ENCODE measurements around the gene UBE2L3. TPM values are rescaled to one million over a fixed set of nuclear protein-coding genes. Genes with fewer than 3 reads are reported as not detected.

Gene UBE2L3
- polyA plus RNA-seq, 1 donor (not counting 4 experiments of a cell fraction or from before 2014, with no cell fraction given) = 80.8 TPM

DNA sequence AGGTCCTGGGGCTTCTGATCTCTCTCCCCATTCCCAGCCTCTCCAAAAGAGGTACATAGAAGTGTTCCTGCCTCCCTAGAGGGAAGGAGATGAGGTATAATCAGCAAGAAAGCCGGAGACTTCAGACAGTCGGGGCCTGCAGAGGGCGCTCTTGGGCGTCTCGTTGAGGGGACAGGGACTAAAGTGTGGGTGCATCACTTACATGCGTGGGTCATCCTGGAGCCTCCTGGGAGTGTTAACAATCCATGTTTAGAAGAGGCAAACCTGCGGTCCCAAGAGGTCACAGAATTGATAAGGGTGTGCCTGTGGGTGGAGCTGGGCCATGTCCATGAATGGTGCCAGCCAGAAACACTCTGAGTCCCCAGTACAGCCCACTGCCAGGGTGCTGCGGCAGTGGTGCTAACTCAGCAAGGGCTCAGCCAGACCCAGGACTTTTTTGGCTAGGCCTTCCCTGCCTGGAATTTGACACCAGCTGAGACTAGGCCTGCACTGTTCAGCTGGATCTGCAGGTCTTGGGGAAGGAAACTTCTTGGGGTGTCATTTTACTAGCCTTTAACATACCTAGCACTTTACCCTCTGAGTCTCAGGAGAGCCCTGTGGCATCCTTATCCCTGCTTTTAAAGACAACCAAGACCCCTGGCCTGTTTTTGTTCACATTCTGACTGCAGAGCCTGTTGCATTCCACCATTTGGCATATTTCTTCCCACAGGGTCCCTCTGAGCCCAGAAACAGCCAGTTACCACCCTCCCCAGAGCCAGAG lies 56.8 kb downstream of the UBE2L3 start:
- H3K9me3 ChIP-seq (ENCODE audit: control insufficient read depth, low read depth, low read length) = no peaks in the 10 kb centered on the region
- dilution Hi-C loops (cut with MboI; ENCODE audit: extremely low pct_ligation_motif_present, low sequenced_read_pairs) = no loop called here

GRCh38 chr22:21624880-21625791 lies 57.6 kb downstream of the UBE2L3 start:
- H3K4me2 ChIP-seq (ENCODE audit: control insufficient read depth, extremely low read depth, insufficient read depth, low read depth, low read length) = no peak overlapping the region
- FAIRE-seq (no peak), DNase-seq (ENCODE audit: low read depth, low spot score) (no peak)
- no peaks in the 10 kb centered on the region for H3K27me3 ChIP-seq (ENCODE audit: control insufficient read depth, extremely low read depth, insufficient read depth, low read length)
- H3K27ac ChIP-seq (ENCODE audit: control insufficient read depth, insufficient read depth, low read length) = no peak overlapping the region
- TF ChIP-seq EZH2 (IDR thresholded peaks at IDR 0.05; ENCODE audit: low read length) = no peak
- TF ChIP-seq, protein P1, sequence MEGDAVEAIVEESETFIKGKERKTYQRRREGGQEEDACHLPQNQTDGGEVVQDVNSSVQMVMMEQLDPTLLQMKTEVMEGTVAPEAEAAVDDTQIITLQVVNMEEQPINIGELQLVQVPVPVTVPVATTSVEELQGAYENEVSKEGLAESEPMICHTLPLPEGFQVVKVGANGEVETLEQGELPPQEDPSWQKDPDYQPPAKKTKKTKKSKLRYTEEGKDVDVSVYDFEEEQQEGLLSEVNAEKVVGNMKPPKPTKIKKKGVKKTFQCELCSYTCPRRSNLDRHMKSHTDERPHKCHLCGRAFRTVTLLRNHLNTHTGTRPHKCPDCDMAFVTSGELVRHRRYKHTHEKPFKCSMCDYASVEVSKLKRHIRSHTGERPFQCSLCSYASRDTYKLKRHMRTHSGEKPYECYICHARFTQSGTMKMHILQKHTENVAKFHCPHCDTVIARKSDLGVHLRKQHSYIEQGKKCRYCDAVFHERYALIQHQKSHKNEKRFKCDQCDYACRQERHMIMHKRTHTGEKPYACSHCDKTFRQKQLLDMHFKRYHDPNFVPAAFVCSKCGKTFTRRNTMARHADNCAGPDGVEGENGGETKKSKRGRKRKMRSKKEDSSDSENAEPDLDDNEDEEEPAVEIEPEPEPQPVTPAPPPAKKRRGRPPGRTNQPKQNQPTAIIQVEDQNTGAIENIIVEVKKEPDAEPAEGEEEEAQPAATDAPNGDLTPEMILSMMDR (optimal IDR thresholded peaks at IDR 0.05 in 1 of 3, IDR thresholded peaks at IDR 0.05 in 1 of 3, conservative IDR thresholded peaks at IDR 0.05 in 1 of 3; ENCODE audit: extremely low read depth in 1 of 3, insufficient read depth in 2 of 3, low read length in 3 of 3) = no peak
- H4K20me1 ChIP-seq (ENCODE audit: control insufficient read depth, extremely low read depth, insufficient read depth, low read length) = peaks cover 24% of the 10 kb centered on the region
- dilution Hi-C loops (cut with MboI; ENCODE audit: extremely low pct_ligation_motif_present, low sequenced_read_pairs) = no loop called here
- peaks cover 5% of the 10 kb centered on the region for H3K9me1 ChIP-seq (ENCODE audit: control insufficient read depth, extremely low read depth, insufficient read depth, low read length)
- peaks cover 59% of the 10 kb centered on the region for H3K79me2 ChIP-seq (ENCODE audit: control insufficient read depth, insufficient read depth, low read length)
- H3K4me3 ChIP-seq (ENCODE audit: control insufficient read depth in 2 of 3, extremely low read depth in 1 of 3, insufficient read depth in 2 of 3, low read depth in 1 of 3, low read length in 3 of 3) = no peak overlapping the region
- H3K36me3 ChIP-seq (ENCODE audit: control insufficient read depth in 2 of 2, extremely low read depth in 1 of 2, insufficient read depth in 2 of 2, low read length in 2 of 2) = peaks cover 11 to 26% of the 10 kb centered on the region in 2 experiments
- H3K9ac ChIP-seq (ENCODE audit: control insufficient read depth, extremely low read depth, insufficient read depth, low read length) = no peak overlapping the region
- no peaks in the 10 kb centered on the region for H3K9me3 ChIP-seq (ENCODE audit: control insufficient read depth, low read depth, low read length)
- no peak overlapping the region for H2AFZ ChIP-seq (ENCODE audit: control insufficient read depth, low read length)
- peaks cover 14% of the 10 kb centered on the region for H3K4me1 ChIP-seq (ENCODE audit: control insufficient read depth, extremely low read depth, insufficient read depth, low read length)

More for the DNA sequence above, 56.8 kb downstream of the UBE2L3 start:
- Histone ChIP-seq H3K9ac (ENCODE audit: control insufficient read depth, extremely low read depth, insufficient read depth, low read length) (no peak overlapping the region), H3K9me1 (ENCODE audit: control insufficient read depth, extremely low read depth, insufficient read depth, low read length) (peaks cover 5% of the 10 kb centered on the region), H4K20me1 (ENCODE audit: control insufficient read depth, extremely low read depth, insufficient read depth, low read length) (peaks cover 24% of the 10 kb centered on the region), H3K4me2 (ENCODE audit: control insufficient read depth, extremely low read depth, insufficient read depth, low read depth, low read length) (no peak overlapping the region), H3K79me2 (ENCODE audit: control insufficient read depth, insufficient read depth, low read length) (peaks cover 62% of the 10 kb centered on the region), H3K4me3 (ENCODE audit: control insufficient read depth in 2 of 3, extremely low read depth in 1 of 3, insufficient read depth in 2 of 3, low read depth in 1 of 3, low read length in 3 of 3) (no peak overlapping the region), H3K27me3 (ENCODE audit: control insufficient read depth, extremely low read depth, insufficient read depth, low read length) (no peaks in the 10 kb centered on the region), H3K4me1 (ENCODE audit: control insufficient read depth, extremely low read depth, insufficient read depth, low read length) (peaks cover 14% of the 10 kb centered on the region), H2AFZ (ENCODE audit: control insufficient read depth, low read length) (no peak overlapping the region), H3K27ac (ENCODE audit: control insufficient read depth, insufficient read depth, low read length) (no peak overlapping the region), H3K36me3 (ENCODE audit: control insufficient read depth in 2 of 2, extremely low read depth in 1 of 2, insufficient read depth in 2 of 2, low read length in 2 of 2) (peaks cover 11 to 31% of the 10 kb centered on the region in 2 experiments)
- no peak for DNase-seq (ENCODE audit: low read depth, low spot score)
- no peak for FAIRE-seq
- no peak for TF ChIP-seq EZH2 (IDR thresholded peaks at IDR 0.05; ENCODE audit: low read length)
- TF ChIP-seq, protein P1 (optimal IDR thresholded peaks at IDR 0.05 in 1 of 3, IDR thresholded peaks at IDR 0.05 in 1 of 3, conservative IDR thresholded peaks at IDR 0.05 in 1 of 3; ENCODE audit: extremely low read depth in 1 of 3, insufficient read depth in 2 of 3, low read length in 3 of 3) = peak; percentile 73 to 82 (median 76)
